Stimulated activated CD8-positive, alpha-beta memory T cell treated with anti-CD3 and anti-CD28 coated beads, Interleukin-15, amount 100 ng/mL, for 48 hours (primary cell): Measurements from ENCODE around the gene GCDH.
A peak's percentile ranks its signal among the peaks of the same experiment; 100 is the strongest.
"Not testable (repeated sequence)": the region's sequence is repeated elsewhere in the genome, so short reads cannot be mapped to it uniquely, and the experiment has no call there.

Experiments
- DNase-seq, 2 donors: peaks; one replicate each; pipeline ENCODE4 v3.0.0-alpha.2; 2020; ENCODE audit warnings: low read depth in 2 of 2

Gene GCDH

DNA sequence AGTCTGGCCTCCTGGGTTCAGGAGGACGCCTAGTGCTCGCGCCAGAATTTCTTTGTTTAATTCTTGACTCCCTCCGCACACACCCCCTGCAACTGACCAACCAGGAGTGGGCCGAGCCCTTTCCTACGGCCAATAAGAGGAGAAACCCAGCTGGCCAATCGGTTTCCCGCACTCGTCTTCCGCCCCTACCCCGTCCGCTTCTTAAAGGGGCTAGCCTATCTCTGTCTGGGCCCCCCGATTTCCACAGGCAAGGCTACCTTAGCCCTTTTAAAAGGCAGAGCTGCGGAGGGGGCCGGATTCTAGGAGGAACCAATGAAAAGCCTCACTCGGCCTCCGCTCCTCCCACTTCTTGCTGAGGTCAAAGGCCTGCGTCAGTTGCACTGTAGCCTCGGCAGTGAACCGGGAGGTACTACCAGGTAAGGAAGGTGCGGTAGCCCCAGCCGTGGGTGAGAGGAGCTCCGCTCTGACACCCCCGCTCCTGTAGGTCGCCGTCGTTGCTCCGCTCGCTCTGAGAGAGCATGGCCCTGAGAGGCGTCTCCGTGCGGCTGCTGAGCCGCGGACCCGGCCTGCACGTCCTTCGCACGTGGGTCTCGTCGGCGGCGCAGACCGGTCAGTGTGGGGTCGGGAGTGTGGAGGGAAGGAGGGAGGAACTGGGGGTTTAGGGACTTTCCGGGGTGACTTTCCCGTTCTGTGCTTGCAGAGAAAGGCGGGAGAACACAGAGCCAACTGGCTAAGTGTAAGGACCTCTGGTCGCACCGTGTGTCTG is at the start of gene GCDH:
Gene GCDH, plus strand, starts transcription at position 374 of the 766 bp plus-strand sequence. Its CDS starts 145 bp downstream, at position 519.
- peak; percentile 95 to 96 for DNase-seq

DNA sequence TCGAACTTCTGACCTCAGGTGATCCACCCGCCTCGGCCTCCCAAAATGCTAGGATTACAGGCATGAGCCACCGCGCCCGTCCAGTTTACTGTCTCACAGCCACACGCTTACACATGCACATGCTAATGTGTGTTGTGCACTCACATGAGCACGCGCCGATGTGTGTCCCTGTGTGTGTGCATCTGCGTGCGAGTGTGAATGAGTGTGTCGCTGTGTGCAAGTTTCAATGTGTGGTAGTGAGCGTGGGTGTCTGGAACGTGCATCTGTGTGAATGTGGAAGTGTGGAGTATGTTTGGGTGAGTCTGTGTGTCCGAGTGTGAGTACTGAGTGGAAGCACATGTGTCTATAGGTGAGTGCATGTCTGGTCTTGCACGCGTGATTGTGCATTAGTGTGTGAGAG is 48.4 kb upstream of the GCDH start:
- no peak for DNase-seq

DNA sequence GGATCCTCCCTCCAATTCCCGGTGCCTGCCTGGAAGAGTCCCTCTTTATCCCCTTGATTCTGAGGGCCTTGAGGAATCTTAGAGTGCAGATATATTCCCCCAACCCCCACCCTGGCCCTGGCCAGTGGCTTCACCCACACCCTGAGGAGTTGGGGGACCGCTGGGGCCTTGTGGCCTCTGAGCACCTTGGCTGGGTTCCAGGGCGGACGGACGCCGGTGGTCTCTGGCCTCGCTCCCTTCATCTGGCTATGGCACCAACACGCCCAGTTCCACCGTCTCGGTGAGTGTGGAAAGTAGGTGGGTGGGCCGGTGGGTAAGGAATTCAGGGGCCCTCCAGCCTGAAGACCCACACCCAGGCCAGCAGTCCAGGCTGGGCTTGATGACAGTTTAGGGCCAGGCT is 47.6 kb upstream of the GCDH start:
- DNase-seq = no peak

DNA sequence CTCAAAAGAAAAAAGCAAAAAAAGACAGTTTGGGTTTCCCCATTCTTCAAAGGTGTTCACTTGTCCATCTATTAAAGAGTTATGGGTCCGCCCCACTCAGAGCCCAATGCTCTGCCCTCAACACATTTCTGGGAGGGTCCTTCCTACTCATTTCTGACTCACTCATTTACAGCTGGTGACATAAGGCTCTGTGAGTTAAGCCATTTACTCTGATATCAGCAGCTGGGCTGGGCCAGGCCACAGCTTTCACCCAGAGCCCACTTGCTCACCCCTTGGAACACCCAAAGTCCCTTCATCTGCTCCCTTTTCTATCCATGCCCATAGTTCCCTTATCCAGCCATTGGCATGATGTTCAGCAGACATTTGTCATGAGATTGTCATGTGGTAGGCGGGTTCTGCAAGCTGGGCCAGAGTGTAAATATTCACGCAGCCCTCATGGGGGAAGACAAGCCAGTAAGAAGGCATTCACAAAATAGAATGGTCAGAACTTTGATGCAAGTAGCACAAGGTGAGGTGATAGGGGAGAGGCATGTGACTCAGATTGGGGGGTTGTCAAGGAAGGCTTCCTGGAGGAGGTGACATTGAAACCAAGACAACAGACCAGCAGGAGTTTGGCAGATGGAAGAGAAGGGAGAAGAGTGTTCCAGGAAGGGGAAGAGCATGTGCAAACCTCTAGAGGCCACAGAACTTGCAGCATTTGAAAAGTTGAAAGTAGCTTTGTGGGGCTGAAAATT is 46.8 kb upstream of the GCDH start:
- DNase-seq = no peak

DNA sequence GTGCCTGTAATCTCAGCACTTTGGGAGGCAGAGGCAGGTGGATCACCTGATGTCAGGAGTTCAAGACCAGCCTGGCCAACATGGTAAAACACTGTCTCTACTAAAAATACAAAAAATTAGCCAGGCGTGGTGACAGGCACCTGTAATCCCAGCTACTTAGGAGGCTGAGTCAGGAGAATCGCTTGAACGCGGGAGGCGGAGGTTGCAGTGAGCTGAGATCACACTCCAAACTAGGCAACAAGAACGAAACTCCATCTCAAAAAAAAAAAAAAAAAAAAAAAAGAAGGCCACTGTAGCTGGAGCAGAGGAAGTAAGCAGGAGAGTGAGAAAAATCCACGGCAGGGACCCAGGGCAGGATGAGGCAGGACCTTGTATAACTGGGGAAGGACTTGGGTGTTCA is 44.3 kb upstream of the GCDH start:
- not testable (repeated sequence) for DNase-seq

DNA sequence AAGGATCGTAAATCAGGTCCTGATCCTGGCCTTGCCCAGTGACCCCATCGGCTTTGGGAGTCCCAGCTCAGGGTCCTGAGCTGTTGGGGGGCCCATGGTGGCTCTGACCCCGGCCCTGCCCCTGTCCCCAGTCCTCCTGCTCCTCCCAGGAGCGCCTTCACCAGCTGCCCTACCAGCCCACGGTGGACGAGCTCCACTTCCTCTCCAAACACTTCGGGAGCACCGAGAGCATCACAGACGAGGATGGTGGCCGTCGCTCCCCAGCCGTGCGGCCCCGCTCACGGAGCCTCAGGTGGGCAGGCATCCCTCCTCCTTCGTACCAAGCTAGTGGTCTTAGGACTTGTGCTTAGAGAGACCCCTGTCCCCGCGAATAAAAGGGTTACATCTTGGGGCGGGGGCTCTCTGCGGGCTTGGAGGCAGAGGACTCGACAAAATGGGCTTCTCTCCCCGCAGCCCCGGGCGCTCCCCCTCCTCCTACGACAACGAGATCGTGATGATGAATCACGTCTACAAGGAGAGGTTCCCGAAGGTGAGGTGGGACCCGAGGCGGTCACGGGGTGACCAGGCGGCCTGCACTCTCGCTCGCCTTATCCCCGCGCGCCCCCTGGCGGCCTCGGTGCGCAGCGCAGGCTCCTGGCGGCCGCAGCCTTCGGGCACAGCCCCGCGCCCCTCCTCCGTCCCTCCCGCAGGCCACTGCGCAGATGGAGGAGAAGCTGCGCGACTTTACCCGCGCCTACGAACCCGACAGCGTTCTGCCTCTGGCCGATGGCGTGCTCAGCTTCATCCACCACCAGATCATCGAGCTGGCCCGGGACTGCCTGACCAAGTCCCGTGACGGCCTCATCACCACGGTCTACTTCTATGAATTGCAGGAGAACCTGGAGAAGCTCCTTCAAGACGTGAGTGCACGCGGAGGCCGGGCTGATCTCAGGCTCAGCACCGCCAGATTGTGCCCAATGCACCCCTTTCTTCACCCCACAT is 43.5 kb upstream of the GCDH start:
- DNase-seq = peak; percentile 80 to 81

DNA sequence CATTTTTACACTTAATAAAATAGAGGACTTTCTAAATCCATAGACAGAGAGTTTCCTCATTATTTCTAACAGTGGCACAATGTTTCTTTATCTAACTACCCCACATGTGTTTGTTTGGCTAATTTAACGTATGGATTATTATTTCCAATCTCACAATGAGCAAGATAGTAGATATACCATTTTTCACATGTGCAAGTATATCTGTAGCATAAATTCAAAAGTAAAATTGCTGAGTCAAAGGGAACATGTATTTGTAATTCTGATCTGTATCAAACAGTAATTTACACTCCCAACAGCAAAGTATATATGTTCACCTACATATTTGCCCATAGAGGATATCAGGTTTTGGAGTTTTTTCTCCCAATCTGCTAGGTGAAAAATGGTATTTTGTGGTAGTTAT is 34.3 kb upstream of the GCDH start:
- no peak for DNase-seq

DNA sequence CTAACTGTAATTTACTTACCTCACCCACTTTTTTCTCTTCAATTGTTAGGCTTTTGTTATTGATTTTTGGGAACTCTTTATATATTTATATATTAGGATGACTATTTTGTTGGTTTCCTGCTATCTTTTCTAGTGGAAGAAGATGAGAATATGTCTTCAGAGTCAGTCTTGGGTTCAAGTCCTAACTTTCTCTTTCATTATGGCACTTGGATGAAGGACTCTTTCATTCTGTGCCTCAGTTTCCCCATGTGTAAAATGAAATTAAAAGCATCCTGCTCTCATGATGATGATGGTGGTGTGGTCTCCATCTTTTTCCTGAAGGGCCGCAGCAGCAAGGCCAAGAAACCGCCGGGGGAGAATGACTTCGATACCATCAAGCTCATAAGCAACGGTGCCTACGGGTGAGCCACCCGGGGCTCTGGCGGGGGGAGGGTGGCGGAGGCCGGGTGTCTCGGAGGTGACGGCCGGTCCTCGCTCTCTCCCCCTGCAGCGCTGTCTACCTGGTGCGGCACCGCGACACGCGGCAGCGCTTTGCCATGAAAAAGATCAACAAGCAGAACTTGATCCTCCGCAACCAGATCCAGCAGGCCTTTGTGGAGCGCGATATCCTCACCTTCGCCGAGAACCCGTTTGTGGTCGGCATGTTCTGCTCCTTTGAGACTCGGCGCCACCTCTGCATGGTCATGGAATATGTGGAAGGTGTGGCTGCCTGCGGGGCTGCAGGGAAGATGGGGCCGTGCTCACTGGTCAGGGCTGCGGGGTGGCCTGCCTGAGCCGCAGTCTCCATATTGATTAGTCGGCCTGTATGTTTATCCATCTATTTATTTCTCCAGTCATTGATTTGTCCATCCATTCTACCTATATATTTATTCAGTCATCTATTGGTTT is 32.7 kb upstream of the GCDH start:
- no peak for DNase-seq

DNA sequence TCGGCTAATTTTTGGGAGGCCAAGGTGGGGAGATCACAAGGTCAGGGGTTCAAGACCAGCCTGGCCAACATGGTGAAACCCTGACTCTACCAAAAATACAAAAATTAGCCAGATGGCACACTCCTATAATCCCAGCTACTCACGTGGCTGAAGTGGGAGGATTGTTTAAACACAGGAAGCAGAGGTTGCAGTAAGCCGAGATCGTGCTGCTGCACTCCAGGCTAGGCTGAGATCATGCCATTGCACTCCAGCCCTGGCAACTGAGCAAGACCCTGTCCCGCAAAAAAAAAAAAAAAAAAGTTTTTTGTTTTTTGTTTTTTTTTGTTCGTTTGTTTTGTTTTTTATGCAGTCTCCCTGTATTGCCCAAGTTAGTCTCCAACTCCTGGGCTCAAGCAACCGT is 31.4 kb upstream of the GCDH start:
- DNase-seq = no peak

DNA sequence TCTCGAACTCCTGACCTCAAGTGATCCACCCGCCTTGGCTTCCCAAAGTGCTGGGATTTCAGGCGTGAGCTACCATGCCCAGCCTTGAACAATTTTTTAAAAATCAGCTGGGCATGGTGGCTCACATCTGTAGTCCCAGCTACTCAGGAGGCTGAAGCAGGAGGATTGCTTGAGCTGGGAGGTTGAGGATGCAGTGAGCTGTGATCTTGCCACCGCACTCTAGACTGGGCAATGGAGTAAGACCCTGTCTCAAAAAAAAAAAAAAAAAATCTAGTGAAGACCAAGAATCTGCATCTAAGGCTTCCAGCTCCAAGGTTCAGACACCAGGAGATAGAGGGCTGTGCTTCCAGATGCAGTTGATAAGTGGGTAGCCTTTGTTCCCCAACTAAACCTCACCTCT is 26.8 kb upstream of the GCDH start:
- DNase-seq = no peak

DNA sequence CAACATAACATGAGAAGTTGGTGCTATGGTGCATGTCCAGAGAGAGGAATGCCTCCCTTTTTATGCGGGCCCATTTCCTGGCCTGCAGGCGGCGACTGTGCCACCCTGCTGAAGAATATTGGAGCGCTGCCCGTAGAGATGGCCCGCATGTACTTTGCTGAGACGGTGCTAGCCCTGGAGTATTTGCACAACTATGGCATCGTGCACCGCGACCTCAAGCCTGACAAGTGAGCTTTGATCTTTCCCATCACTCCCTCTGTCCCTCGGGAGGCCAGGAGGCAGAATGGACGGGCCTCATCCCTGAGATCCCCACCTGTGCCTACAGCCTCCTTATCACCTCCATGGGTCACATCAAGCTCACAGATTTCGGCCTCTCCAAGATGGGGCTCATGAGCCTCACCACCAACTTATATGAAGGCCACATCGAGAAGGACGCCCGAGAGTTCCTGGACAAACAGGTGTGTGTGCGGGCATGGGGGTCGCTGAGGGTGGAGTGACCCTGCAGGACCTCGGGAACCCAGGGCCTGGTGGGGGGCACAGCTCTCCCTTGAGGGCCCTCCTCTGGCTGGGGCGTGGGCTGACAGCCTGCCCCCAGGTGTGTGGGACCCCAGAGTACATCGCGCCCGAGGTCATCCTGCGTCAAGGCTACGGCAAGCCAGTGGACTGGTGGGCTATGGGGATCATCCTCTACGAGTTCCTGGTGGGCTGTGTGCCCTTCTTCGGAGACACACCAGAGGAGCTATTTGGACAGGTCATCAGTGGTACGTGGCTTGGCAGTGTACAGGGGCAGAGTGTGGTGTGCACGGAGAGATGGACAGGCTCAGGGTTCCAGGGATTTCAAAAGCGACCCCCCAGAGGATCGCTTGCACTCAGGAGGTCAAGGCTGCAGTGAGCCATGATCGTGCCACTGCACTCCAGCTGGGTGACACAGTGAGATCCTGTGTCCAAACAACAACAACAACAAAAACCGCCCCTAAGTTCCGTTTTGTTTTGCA is 25.9 kb upstream of the GCDH start:
- no peak for DNase-seq

DNA sequence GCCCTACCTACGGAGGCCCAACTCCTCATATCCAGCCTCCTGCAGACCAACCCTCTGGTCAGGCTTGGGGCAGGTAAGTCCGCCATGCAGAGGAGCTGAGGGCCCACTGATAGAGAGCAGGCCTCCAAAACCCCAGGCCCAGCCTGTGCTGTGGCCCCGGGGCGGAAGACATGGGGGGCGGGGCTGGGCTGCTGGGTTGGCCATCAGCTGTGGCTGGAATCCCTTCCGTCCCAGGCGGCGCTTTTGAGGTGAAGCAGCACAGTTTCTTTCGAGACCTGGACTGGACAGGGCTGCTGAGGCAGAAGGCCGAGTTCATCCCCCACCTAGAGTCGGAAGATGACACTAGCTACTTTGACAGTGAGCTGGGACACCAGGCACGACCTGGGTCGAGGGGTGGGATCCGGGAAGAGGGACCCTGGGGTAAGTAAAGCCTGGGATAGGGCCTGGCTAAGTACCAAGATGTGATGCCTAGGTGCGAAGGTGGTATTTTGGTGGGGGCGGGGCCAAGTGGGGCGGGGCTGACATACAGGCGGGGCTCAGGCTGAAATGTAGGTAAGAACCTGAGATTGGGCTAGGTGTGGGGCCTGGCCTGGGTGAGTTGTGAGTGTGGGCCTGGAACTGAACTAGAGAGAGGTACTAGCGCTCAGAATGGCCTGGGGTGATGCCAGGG is 25.1 kb upstream of the GCDH start:
- no peak for DNase-seq

DNA sequence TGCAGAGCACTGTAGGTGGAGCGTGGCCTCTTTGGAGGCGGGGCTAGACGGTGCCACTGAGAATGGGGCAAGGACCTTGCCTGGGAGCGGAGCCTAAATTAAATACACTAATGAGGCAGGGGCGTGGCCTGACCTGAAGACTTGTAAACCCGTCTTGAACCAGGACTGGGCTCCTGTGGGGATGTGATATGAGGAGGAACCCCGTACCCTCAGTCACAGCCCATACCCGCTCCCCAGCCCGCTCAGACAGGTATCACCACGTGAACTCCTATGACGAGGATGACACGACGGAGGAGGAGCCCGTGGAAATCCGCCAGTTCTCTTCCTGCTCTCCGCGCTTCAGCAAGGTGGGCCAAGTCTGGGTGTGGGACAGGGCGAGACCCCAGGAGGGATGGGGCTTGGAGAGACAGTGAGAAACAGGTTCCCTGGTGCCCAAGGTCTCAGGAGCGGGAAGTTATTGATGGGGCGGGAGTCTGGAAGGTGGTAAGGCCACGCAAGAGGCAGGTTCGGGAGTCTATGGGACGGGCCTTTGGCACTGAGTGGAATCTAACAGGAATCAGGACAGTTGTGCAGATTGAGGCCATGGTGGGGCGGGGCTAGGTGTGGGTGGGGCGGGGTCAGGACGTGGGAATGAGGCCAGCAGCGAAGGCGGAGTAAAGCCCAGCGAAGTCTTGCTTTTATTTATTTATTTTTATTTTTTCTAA is 24.4 kb upstream of the GCDH start:
- no peak for DNase-seq

DNA sequence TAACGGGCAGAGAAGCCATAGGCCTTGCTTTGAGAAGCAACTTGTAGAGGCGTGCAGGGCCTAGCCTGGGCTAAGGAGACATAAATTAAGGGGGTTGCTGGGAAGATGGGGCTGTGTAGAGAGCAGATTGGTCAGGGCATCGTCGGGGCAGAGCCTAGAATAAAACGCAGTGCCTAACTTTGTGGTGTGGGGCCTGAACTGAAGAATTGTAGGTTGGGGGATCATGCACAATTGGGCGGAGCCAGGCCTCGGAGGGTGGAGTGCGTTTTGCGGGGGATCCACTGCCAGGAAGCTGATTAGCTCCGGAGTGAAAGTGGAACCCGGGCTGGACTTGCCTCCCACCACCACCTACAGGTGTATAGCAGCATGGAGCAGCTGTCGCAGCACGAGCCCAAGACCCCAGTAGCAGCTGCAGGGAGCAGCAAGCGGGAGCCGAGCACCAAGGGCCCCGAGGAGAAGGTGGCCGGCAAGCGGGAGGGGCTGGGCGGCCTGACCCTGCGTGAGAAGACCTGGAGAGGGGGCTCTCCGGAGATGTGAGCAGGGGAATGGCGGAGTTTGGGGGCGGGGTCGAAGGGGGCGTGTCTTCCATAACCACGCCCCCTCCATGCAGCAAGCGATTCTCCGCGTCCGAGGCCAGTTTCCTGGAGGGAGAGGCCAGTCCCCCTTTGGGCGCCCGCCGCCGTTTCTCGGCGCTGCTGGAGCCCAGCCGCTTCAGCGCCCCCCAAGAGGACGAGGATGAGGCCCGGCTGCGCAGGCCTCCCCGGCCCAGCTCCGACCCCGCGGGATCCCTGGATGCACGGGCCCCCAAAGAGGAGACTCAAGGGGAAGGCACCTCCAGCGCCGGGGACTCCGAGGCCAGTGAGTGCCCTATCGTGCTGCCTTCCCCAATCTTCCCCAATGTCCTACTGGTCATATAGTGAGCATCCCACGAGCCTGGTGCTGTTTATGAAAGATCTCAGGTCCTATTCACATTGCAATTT is 23.6 kb upstream of the GCDH start:
- peak in 1 of 2 donors; percentile 60 for DNase-seq

DNA sequence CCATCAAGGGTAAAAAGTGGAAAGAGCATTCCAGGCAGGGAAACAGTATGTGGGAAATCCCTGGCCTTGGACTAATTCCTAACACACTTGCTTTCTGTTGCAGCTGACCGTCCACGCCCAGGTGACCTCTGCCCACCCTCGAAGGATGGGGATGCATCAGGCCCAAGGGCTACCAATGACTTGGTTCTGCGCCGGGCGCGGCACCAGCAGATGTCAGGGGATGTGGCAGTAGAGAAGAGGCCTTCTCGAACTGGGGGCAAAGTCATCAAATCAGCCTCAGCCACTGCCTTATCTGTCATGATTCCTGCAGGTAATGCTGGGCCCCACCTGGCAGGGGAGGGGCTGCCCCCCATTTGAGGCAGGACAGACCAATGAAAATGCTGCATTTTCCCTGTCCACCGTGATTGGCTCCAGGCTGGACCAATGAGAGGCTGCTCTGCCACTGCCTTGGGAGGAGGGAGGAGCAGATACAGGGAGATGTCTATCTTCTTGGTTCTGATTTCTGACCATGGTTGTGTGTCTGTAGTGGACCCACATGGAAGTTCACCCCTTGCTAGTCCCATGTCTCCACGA is 22.3 kb upstream of the GCDH start:
- DNase-seq = peak in 1 of 2 donors; percentile 22

DNA sequence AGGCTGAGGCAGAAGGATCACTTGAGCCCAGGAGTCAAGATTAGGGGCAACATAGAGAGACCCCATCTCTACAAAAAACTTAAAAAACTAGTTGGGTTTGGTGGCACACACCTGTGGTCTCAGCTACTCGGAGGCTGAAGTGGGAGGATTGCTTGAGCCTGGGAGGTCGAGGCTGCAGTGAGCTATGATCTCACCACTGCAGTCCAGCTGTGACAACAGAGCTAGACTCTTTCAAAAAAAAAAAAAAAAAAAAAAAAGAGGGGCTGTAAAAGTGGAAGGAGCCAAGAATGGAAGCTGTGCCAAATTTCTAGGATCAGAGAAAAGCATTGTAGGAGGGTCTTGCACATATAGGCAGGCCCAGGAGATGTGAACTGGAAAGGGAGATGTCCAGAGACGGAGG is 19.3 kb upstream of the GCDH start:
- DNase-seq = no peak

DNA sequence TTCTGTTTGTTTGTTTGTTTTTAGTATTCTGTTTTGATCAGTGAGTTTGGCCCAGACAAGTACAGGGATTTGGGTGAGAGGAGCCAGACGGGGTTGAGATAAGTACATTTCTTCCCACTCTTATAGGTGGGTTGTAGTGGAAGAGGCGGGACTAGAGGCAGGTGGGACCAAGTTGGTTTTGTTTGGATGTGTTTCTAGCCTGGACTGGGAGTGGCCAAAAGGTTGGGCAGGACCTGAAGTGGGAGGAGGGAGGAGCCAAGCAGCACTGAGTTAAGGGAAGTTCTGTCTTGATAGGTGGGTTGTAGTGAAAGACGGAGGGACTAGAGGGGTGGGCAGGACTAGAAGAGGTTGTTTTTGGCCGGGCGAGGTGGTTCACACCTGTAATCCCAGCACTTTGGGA is 18.7 kb upstream of the GCDH start:
- DNase-seq = no peak
